ENCODE results near the gene SH3BP2. TPM values are rescaled to one million over a fixed set of nuclear protein-coding genes. Genes with fewer than 3 reads are reported as not detected.

SH3BP2 gene
- total and polyA plus RNA-seq, 9 donors, result 5.3 to 46.9 (median 22.7) TPM

- 87 to 94% (median 90%) methylated on average over 23 of the region's 23 CpGs for WGBS, 3 donors
- no peak overlapping the region for H3K4me3 ChIP-seq
- no peak overlapping the region for H3K27ac ChIP-seq
- peak in 2 of 5 donors; percentile 12 to 32 for DNase-seq
- TF ChIP-seq CTCF (IDR thresholded peaks at IDR 0.05), result no peak
- TF ChIP-seq EP300 (IDR thresholded peaks at IDR 0.05), result no peak
- TF ChIP-seq POLR2A (IDR thresholded peaks at IDR 0.05), result no peak
- H3K9me3 ChIP-seq, result no peaks in the 10 kb centered on the region
- H3K4me1 ChIP-seq (ENCODE audit: insufficient read depth), result peaks cover 3% of the 10 kb centered on the region
- intact Hi-C loops (cut with DNase I), result no loop called here
- H3K36me3 ChIP-seq, result no peaks in the 10 kb centered on the region
- no peaks in the 10 kb centered on the region for H3K27me3 ChIP-seq
Measured at GRCh38 chr4:2822461-2823300, 29.8 kb downstream of the SH3BP2 start.

GRCh38 chr4:2823301-2823670, 30.4 kb downstream of the SH3BP2 start:
- DNase-seq, result peak in 1 of 5 donors; percentile 17
- no peak overlapping the region for H3K27ac ChIP-seq
- no peaks in the 10 kb centered on the region for H3K27me3 ChIP-seq
- no peak for TF ChIP-seq EP300 (IDR thresholded peaks at IDR 0.05)
- no peak for TF ChIP-seq CTCF (IDR thresholded peaks at IDR 0.05)
- no peak for TF ChIP-seq POLR2A (IDR thresholded peaks at IDR 0.05)
- no peaks in the 10 kb centered on the region for H3K36me3 ChIP-seq
- 83 to 85% (median 83%) methylated on average over 4 of the region's 4 CpGs for whole genome bisulfite sequencing, 3 donors
- intact Hi-C loops (cut with DNase I), result no loop called here
- H3K4me1 ChIP-seq (ENCODE audit: insufficient read depth), result no peaks in the 10 kb centered on the region
- no peaks in the 10 kb centered on the region for H3K9me3 ChIP-seq
- no peak overlapping the region for H3K4me3 ChIP-seq

- no peaks in the 10 kb centered on the region for H3K36me3 ChIP-seq
- intact Hi-C loops (cut with DNase I), result no loop called here
- no peak overlapping the region for H3K4me3 ChIP-seq
- H3K27me3 ChIP-seq, result no peaks in the 10 kb centered on the region
- no peaks in the 10 kb centered on the region for H3K4me1 ChIP-seq (ENCODE audit: insufficient read depth)
- H3K9me3 ChIP-seq, result no peaks in the 10 kb centered on the region
- 81 to 87% (median 84%) methylated on average over 11 to 14 of the region's 14 CpGs for WGBS, 3 donors
- TF ChIP-seq EP300 (IDR thresholded peaks at IDR 0.05) (no peak), POLR2A (IDR thresholded peaks at IDR 0.05) (no peak), CTCF (IDR thresholded peaks at IDR 0.05) (no peak)
- peak in 2 of 5 donors; percentile 20 to 30 for DNase-seq
- H3K27ac ChIP-seq, result no peak overlapping the region
Measured at GRCh38 chr4:2823671-2824328, 30.9 kb downstream of the SH3BP2 start.

GRCh38 chr4:2824329-2824835, 31.5 kb downstream of the SH3BP2 start:
- Histone ChIP-seq H3K4me1 (ENCODE audit: insufficient read depth) (no peaks in the 10 kb centered on the region), H3K4me3 (no peak overlapping the region), H3K27ac (no peak overlapping the region), H3K9me3 (no peaks in the 10 kb centered on the region), H3K27me3 (no peaks in the 10 kb centered on the region), H3K36me3 (no peaks in the 10 kb centered on the region)
- intact Hi-C loops (cut with DNase I), result no loop called here
- peak in 2 of 5 donors; percentile 25 to 38 for DNase-seq
- 82 to 87% (median 84%) methylated on average over 22 to 24 of the region's 24 CpGs for WGBS, 3 donors
- TF ChIP-seq POLR2A (IDR thresholded peaks at IDR 0.05) (no peak), EP300 (IDR thresholded peaks at IDR 0.05) (no peak), CTCF (IDR thresholded peaks at IDR 0.05) (no peak)
